RWPE2 (cell line): ENCODE results near the gene CA10.
A peak's percentile ranks its signal among the peaks of the same experiment; 100 is the strongest.

Experiments
- ATAC-seq: fragments of 200-7000 bp; cut with Tn5 transposase; 3 replicates; pipeline ENCODE4 v1.9.1; 2021; ENCODE audit warnings: low read depth
- DNase-seq: peaks from one replicate; pipeline ENCODE4 v3.0.0-alpha.2; 2020; ENCODE audit warnings: low spot score
- H3K27ac ChIP-seq: fragments of 450-650 bp; 2 replicates; pipeline ENCODE4 v1.5.1; 2017; ENCODE audit warnings: mild to moderate bottlenecking; ENCODE audit not compliant: poor library complexity, severe bottlenecking
- H3K27me3 ChIP-seq: fragments of 250-450 bp; sonication (Bioruptor Pico); 2 replicates; pipeline ENCODE4 v1.5.1; 2021; ENCODE audit warnings: mild to moderate bottlenecking, moderate library complexity; ENCODE audit not compliant: insufficient read depth, poor library complexity, severe bottlenecking
- H3K36me3 ChIP-seq: fragments of 250-450 bp; sonication (Bioruptor Pico); 2 replicates; pipeline ENCODE4 v1.5.1; 2020; ENCODE audit warnings: low read depth, mild to moderate bottlenecking, moderate library complexity
- H3K4me1 ChIP-seq: fragments of 250-450 bp; sonication (Bioruptor Pico); 2 replicates; pipeline ENCODE4 v1.5.1; 2021; ENCODE audit warnings: mild to moderate bottlenecking, moderate library complexity; ENCODE audit not compliant: insufficient read depth, poor library complexity, severe bottlenecking
- H3K4me3 ChIP-seq: fragments of 250-450 bp; sonication (Bioruptor Pico); 2 replicates; pipeline ENCODE4 v1.5.1; 2021; ENCODE audit warnings: mild to moderate bottlenecking, moderate library complexity; ENCODE audit not compliant: severe bottlenecking
- H3K9me3 ChIP-seq: fragments of 250-450 bp; sonication (Bioruptor Pico); 2 replicates; pipeline ENCODE4 v1.5.1; 2021; ENCODE audit warnings: mild to moderate bottlenecking, moderate library complexity; ENCODE audit not compliant: severe bottlenecking
- CTCF ChIP-seq: fragments of 450-650 bp; IDR thresholded peaks from one replicate; pipeline ENCODE4 v1.5.1; 2017; ENCODE audit warnings: mild to moderate bottlenecking, moderate library complexity; ENCODE audit not compliant: poor library complexity, severe bottlenecking

Gene CA10

GRCh38 chr17:51646539-51646938 lies 512.0 kb downstream of the CA10 start:
- Histone ChIP-seq H3K9me3 (no peaks in the 10 kb centered on the region), H3K4me3 (no peak overlapping the region), H3K27me3 (no peaks in the 10 kb centered on the region), H3K36me3 (no peaks in the 10 kb centered on the region), H3K27ac (no peak overlapping the region), H3K4me1 (no peaks in the 10 kb centered on the region)
- DNase-seq (no peak), ATAC-seq (no peak)
- no peak for TF ChIP-seq CTCF

- no peak overlapping the region for H3K27ac ChIP-seq
- no peak for TF ChIP-seq CTCF
- H3K4me3 ChIP-seq: no peak overlapping the region
- no peaks in the 10 kb centered on the region for H3K9me3 ChIP-seq
- H3K4me1 ChIP-seq: peaks cover 4% of the 10 kb centered on the region
- H3K27me3 ChIP-seq: no peaks in the 10 kb centered on the region
- no peak for DNase-seq
- no peaks in the 10 kb centered on the region for H3K36me3 ChIP-seq
- ATAC-seq: no peak
Measured at GRCh38 chr17:51645056-51645455, 513.5 kb downstream of the CA10 start.

- DNase-seq: no peak
- Histone ChIP-seq H3K9me3 (no peaks in the 10 kb centered on the region), H3K4me1 (peaks cover 4% of the 10 kb centered on the region), H3K27ac (no peak overlapping the region), H3K36me3 (no peaks in the 10 kb centered on the region), H3K4me3 (no peak overlapping the region), H3K27me3 (no peaks in the 10 kb centered on the region)
- no peak for TF ChIP-seq CTCF
- peak; percentile 65 for ATAC-seq
Measured at GRCh38 chr17:51643702-51644490, 514.6 kb downstream of the CA10 start.

GRCh38 chr17:51642029-51642428 lies 516.5 kb downstream of the CA10 start:
- H3K4me3 ChIP-seq: no peak overlapping the region
- ATAC-seq: no peak
- TF ChIP-seq CTCF: no peak
- no peaks in the 10 kb centered on the region for H3K36me3 ChIP-seq
- H3K27ac ChIP-seq: no peak overlapping the region
- H3K9me3 ChIP-seq: no peaks in the 10 kb centered on the region
- H3K27me3 ChIP-seq: no peaks in the 10 kb centered on the region
- DNase-seq: no peak
- peaks cover 4% of the 10 kb centered on the region for H3K4me1 ChIP-seq

- Histone ChIP-seq H3K4me3 (no peak overlapping the region), H3K4me1 (peaks cover 4% of the 10 kb centered on the region), H3K27me3 (no peaks in the 10 kb centered on the region), H3K36me3 (no peaks in the 10 kb centered on the region), H3K9me3 (no peaks in the 10 kb centered on the region), H3K27ac (no peak overlapping the region)
- ATAC-seq (peak; percentile 84), DNase-seq (no peak)
- TF ChIP-seq CTCF: peak; percentile 21
Measured at GRCh38 chr17:51640108-51640622, 518.3 kb downstream of the CA10 start.
